ENCODE results near the gene RNF113A.
"Not testable (repeated sequence)": the region's sequence is repeated elsewhere in the genome, so short reads cannot be mapped to it uniquely, and the experiment has no call there.

Gene RNF113A

GRCh38 chrX:119828446-119828845 is 43.1 kb downstream of the RNF113A start:
- no peak for DNase-seq

- no peak for DNase-seq
Measured at GRCh38 chrX:119826399-119826959, 45.1 kb downstream of the RNF113A start.

- not testable (repeated sequence) for DNase-seq
Measured at GRCh38 chrX:119824221-119824620, 47.3 kb downstream of the RNF113A start.

GRCh38 chrX:119821703-119822102 is 49.8 kb downstream of the RNF113A start:
- DNase-seq, result not testable (repeated sequence)

All from activated CD4-positive, CD25-positive, alpha-beta regulatory T cell treated with anti-CD3 and anti-CD28 coated beads, Interleukin-2, amount 50 U/mL, for 72 hours (primary cell).